GM18508 (cell line): ENCODE data around the gene GPRIN1.
"Not testable (repeated sequence)": the region's sequence is repeated elsewhere in the genome, so short reads cannot be mapped to it uniquely, and the experiment has no call there.

Source experiments
- ATAC-seq: cut with Tn5 transposase; IDR thresholded peaks from one replicate; pipeline ENCODE4 v1.9.1; 2021; ENCODE audit warnings: moderate number of reproducible peaks; ENCODE audit not compliant: insufficient read depth, unreplicated experiment

GPRIN1 gene

GRCh38 chr5:176599749-176600430 is 10.1 kb downstream of the GPRIN1 start:
- ATAC-seq, result not testable (repeated sequence)

DNA sequence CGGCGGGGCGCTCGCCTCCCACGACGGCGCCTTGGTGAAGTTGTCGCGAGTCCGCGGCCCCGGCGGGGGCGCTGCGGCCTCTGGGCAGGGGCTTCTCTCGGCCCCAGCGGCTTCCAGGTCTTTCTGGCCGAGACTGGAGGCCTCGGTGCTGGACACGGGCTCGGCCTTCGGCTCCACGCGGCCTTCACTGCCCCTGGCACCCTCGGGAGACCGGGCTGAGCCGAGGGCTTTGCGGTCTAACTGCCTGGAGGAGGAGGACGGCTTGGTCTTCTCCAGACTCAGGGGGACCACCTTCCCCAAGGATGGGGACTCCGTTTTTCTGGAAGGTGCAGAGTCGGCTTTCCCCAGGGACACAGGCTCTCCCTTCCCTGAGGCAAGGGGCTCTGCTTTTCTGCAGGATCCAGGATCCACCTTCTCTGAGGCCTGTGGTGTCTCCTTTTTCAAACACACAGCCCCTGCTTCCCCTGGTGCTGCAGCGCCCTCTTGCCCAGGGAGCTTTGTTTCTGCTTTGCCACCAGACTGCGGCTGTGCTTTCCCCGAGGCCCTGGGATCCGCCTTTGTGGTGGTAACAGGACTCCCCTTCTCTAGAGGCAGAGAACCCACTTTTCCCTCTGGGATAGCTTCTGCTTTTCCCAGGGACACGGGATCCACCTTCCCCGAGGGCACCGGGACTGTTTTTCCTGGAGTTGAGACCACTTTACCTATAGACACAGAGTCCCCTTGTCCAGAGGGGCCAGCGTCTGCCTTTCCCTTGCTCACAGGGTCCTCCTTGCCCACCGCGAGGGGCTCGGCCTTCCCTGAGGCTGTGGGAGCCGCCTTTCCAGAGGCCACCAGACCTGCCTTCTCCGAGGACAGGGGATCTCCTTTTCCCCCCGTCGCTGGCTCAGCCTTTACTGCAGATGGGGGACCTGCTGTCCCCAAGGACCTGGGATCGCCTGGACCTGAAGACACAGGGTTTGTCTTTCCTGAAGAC is 12.3 kb downstream of the GPRIN1 start:
- no peak for ATAC-seq

GRCh38 chr5:176596689-176597416 is 13.1 kb downstream of the GPRIN1 start:
- no peak for ATAC-seq

DNA sequence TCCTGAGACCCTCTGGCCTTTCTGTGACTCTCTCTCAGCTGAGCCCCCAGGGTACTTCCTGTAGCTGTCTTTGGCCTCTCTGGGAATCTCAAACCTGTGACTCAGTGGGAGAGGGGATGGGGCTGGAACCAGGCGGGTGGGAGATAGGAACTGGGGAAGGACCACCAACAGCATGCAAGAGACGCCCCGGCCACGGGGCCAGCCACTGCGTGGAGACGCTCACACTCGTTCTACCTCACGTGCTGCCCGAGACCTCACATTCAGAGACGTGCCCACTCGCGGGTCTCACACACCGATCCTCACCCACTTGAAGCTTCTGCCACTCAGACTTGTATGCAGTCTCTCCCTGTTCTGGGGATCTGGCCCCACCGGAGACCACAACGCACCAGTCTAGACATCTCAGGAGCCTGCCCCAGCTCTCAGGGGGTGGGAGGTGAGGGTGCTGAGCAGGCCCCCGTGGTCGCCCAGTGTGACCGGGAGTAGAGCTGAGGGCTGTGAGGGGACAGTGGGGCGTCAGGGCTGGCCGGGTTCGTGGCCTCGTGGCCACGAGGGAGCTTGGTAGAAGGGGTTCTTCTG is 13.8 kb downstream of the GPRIN1 start:
- no peak for ATAC-seq

GRCh38 chr5:176595386-176595943 is 14.5 kb downstream of the GPRIN1 start:
- ATAC-seq, result no peak

DNA sequence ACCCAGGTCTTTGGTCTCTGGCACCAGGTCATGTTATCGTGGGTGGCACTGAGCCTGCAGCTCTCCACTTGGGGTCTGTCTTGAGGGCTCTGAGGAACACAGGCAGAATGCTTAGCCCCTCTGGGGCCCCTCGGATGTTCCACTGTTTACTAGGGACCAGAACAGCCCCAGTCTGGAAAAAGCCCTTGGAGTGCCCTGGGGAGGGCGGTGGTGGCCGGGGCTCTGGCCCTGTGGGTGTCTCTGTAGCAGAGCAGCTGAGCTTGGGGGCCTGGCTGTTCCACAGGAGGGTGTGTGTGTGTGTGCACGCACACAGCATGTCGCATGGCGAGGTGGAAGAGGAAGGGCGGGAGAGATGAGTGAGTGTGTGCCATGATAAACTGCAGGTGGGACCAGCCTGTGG is 15.4 kb downstream of the GPRIN1 start:
- no peak for ATAC-seq

GRCh38 chr5:176593273-176593869 is 16.6 kb downstream of the GPRIN1 start:
- no peak for ATAC-seq

- no peak for ATAC-seq
Observed at GRCh38 chr5:176592573-176592972, 17.4 kb downstream of the GPRIN1 start.

DNA sequence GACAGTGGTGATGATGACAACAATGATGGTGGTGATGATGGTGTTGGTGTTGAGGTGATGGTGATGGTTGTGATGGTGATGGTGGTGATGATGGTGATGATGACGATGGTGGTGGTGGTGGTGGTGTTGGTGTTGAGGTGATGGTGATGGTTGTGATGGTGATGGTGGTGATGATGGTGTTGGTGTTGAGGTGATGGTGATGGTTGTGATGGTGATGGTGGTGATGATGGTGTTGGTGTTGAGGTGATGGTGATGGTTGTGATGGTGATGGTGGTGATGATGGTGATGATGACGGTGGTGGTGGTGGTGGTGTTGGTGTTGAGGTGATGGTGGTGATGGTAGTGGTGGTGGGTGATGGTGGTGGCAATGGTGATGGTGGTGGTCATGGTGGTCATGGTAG is 18.3 kb downstream of the GPRIN1 start:
- ATAC-seq, result not testable (repeated sequence)

- no peak for ATAC-seq
Observed at GRCh38 chr5:176590035-176590717, 19.8 kb downstream of the GPRIN1 start.

DNA sequence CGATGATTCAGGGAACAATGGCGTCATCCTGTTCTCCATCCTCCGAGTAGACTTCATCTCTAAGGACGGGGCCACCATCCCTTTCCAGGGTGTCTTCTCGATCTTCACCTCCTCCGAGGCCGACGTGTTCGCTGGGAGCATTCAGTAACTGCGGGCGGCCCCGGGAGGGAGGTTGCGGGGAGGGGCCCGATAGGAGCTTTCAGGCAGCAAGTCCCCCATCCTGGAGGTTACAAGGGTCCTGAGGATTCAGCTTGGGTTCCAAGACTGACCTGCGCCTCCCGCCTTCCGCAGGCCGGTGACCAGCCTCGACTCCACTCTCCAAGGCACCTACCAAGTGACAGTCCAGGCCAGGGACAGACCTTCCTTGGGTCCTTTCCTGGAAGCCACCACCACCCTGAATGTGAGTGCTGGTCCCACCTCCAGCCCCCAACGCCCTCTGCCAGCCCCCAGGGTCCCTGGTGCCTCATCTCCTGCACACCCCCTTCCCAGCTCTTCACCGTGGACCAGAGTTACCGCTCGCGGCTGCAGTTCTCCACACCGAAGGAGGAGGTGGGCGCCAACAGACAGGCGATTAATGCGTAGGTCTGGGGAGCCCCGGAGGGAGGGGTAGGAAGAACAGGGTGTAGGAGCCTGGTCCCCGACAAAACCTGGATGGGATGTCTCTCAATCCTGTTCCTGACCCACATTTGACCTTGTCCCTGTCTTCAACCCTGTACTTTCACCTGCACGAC is 20.8 kb downstream of the GPRIN1 start:
- no peak for ATAC-seq

GRCh38 chr5:176588297-176588696 is 21.7 kb downstream of the GPRIN1 start:
- no peak for ATAC-seq

DNA sequence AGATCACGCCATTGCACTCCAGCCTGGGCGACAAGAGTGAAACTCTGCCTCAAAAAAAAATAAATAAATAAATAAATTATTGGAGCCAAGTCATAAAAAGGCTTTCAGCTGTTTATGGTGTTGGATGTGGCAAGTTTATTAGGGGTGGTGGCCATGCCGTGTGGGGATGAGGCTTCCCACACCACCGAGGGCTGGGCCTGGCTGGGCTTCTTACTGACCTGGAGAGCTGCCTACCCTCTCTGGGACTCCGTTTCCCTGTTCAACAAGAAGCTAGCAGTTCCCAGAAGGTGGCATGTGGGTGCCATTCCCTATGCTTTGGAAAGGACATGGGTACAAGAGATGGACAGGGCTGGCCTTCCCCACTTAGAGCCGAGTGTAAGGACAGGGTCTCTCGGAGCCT is 22.6 kb downstream of the GPRIN1 start:
- no peak for ATAC-seq

GRCh38 chr5:176583076-176583475 is 26.9 kb downstream of the GPRIN1 start:
- no peak for ATAC-seq

DNA sequence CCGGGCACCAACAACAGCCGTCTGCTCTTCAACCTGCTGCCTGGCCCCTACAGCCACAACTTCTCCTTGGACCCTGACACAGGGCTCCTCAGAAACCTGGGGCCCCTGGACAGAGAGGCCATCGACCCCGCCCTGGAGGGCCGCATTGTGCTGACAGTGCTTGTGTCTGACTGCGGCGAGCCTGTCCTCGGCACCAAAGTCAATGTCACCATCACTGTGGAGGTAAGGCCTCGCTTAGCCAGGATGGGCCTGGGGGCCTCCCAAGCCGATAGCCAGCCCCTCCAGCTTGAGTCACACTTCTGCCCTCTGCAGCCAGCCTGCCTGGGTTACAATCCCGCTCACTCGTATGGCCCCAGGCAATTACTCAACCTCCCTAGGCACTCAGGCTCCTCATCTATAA is 28.6 kb downstream of the GPRIN1 start:
- ATAC-seq, result no peak

DNA sequence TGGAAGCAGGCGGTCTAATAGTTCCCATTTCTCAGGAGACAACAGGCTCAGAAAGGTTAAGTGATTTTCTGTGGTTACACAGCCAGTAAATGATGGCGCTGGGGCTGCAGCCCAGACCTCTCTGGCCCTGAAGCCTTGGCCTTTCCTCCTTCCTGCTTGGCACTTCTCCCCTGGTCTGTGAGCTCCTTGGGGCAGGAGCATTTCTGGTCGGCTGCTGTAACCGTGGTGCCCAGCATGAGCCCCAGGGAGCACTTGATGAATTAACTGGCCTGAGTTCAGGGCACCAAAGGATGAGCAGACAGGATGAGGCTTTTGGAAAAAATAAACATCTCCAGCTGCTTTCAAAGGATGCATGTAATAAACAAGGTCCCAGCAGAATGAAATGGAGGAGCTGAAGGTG is 30.6 kb downstream of the GPRIN1 start:
- no peak for ATAC-seq

DNA sequence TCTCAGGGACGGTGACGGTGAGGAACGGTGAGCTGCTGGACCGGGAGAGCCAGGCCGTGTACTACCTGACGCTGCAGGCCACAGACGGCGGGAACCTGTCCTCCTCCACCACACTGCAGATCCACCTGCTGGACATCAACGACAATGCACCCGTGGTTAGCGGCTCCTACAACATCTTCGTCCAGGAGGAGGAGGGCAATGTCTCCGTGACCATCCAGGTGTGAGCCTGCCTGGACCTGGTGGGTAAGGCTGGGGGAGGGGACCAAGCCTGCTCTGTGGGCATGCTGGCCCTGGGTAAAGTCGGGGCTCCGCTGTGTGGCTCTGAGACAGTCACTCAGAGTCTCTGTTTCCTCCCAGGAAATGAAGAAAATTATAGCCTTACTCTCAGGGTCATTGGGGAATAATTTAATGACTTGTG is 31.6 kb downstream of the GPRIN1 start:
- ATAC-seq, result no peak

DNA sequence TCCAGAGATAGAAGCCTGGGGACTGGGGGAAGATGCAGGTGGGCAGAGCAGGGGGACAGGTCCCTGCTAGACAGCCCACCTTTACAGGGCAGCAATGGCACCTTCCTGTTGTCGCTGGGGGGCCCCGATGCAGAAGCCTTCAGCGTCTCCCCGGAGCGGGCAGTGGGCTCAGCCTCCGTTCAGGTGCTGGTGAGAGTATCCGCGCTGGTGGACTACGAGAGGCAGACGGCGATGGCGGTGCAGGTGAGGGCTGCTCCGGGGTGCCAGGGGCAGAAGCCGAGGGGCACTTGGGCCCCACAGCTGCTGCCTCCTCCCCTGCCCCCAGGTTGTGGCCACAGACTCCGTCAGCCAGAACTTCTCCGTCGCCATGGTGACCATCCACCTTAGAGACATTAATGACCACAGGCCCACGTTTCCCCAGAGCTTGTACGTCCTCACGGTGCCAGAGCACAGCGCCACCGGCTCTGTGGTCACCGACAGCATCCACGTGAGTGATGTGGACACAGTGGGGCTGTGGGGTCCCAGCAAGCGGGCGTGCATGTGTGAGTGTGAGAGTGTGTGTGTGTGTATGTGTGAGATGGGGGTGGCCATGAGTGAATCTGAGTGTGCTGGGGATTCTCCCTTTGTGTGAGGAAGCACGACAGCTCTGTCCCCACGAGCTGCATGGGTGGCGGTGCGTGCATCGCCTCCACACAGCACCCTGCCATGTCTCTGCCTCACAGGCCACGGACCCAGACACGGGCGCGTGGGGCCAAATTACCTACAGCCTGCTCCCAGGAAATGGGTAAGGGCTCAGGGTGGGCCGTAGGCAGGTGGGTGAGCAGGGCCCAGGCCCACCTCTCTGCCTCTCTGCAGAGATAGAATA is 32.4 kb downstream of the GPRIN1 start:
- no peak for ATAC-seq
